ENCODE results near the gene MYT1.

GRCh38 chr20:64236137-64237088, 72.2 kb downstream of the MYT1 start:
- no peak for TF ChIP-seq CTCF (conservative IDR thresholded peaks at IDR 0.05; ENCODE audit: low read depth, low read length)
- TF ChIP-seq EZH2 (IDR thresholded peaks at IDR 0.05; ENCODE audit: low read length, unreplicated experiment): no peak
- TF ChIP-seq EZH2phosphoT487 (IDR thresholded peaks at IDR 0.05; ENCODE audit: borderline replicate concordance, low read length): no peak

Data from PC-3 (cell line).